DOHH2 (cell line): ENCODE measurements around the gene C8G.

ENCODE experiments used
- H3F3A ChIP-seq: fragments of 200-600 bp; sonication (generic), shearing (Covaris generic); 2 replicates; pipeline ENCODE4 v1.6.0; 2016; ENCODE audit warnings: antibody characterized with exemption, mild to moderate bottlenecking; ENCODE audit not compliant: control insufficient read depth, insufficient read depth
- H3K27ac ChIP-seq: fragments of 200-600 bp; sonication (generic); 2 replicates; pipeline ENCODE4 v1.5.1; 2014; ENCODE audit warnings: low read depth, mild to moderate bottlenecking, low read length, moderate library complexity
- H3K27me3 ChIP-seq: fragments of 200-600 bp; sonication (generic); 2 replicates; pipeline ENCODE4 v1.6.1; 2014; ENCODE audit warnings: mild to moderate bottlenecking, low read length, mixed read lengths; ENCODE audit not compliant: control insufficient read depth
- H3K36me3 ChIP-seq: fragments of 200-600 bp; sonication (generic); 2 replicates; pipeline ENCODE4 v1.6.1; 2014; ENCODE audit warnings: mild to moderate bottlenecking, low read length, moderate library complexity, mixed read lengths; ENCODE audit not compliant: control insufficient read depth
- H3K4me1 ChIP-seq: fragments of 200-600 bp; sonication (generic); 2 replicates; pipeline ENCODE4 v1.6.1; 2014; ENCODE audit warnings: mild to moderate bottlenecking, low read length, mixed read lengths; ENCODE audit not compliant: control insufficient read depth
- H3K4me2 ChIP-seq: fragments of 200-600 bp; sonication (generic); 2 replicates; pipeline ENCODE4 v1.6.0; 2014; ENCODE audit warnings: mild to moderate bottlenecking, low read length, moderate library complexity
- H3K4me3 ChIP-seq: fragments of 200-600 bp; sonication (generic); 2 replicates; pipeline ENCODE4 v1.5.1; 2014; ENCODE audit warnings: mild to moderate bottlenecking, low read length, mixed read lengths
- H3K79me2 ChIP-seq: fragments of 200-600 bp; sonication (generic); 2 replicates; pipeline ENCODE4 v1.6.1; 2014; ENCODE audit warnings: mild to moderate bottlenecking, low read length, mixed read lengths; ENCODE audit not compliant: control insufficient read depth
- H3K9me2 ChIP-seq: fragments of 200-600 bp; sonication (generic); replicated peaks from 2 replicates; pipeline ENCODE4 v1.6.1; 2014; ENCODE audit warnings: mild to moderate bottlenecking, low read length, mixed read lengths; ENCODE audit not compliant: control insufficient read depth
- H3K9me3 ChIP-seq: fragments of 200-600 bp; sonication (generic); 2 replicates; pipeline ENCODE4 v1.6.1; 2014; ENCODE audit warnings: antibody characterized with exemption, low read length, mixed read lengths; ENCODE audit not compliant: control insufficient read depth, insufficient read depth
- H4K20me1 ChIP-seq: fragments of 200-600 bp; sonication (generic); 2 replicates; pipeline ENCODE4 v1.6.0; 2014; ENCODE audit warnings: low read depth, mild to moderate bottlenecking, antibody characterized with exemption, low read length, moderate library complexity; ENCODE audit not compliant: control insufficient read depth, insufficient read depth
- CTCF ChIP-seq: fragments of 200-600 bp; sonication (generic); IDR thresholded peaks from one replicate; pipeline ENCODE4 v1.5.1; 2014; ENCODE audit warnings: antibody characterized with exemption, mild to moderate bottlenecking, low read depth, low read length; ENCODE audit not compliant: poor library complexity, severe bottlenecking
- EZH2phosphoT487 ChIP-seq: fragments of 200-600 bp; sonication (generic); IDR thresholded peaks from 2 replicates; pipeline ENCODE4 v1.6.1; 2017; ENCODE audit warnings: borderline replicate concordance, mild to moderate bottlenecking, antibody characterized with exemption, low read length, moderate library complexity, mixed read lengths

The C8G gene

DNA sequence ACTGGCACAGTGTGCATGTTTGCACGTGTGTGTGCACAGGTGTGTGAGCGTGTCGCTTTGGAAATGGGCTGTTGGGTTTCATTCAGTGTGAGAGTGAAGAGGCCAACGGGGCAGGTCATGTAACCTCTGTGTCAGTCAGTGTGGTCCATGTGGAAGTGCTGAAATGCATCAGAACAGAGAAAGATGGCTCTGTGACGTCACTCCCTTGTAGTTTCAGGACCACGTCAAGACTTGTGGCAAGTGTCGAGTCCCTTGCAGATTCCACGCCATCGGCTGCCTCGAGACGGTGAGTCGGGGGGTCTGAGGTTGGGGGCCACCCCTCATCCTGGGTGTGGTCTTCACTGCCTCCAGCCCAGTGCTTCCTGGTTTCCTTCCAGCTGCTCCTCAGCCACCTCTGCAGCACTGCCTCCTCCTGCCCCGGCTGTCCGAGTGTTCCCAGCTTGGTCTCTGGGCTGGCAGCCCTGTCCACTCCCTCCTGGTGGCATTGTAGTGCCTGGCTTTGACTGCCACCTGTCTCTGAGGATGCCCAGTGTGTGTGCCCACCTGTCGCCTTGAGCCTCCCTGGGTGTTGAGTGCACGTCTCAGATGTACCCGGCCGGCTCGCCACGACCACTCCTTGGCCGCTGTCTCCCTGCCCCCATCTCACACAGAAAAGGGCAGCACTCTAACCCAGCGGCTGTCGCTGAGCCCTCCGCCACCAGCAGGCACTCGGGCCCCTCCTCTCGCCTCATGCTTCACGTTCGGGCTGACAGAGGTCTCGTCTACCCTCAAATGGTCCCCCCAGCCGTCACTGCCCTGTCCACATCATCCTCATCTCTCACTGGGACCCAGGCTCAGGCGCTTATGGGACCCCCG, 28.5 kb upstream of the C8G start:
- Histone ChIP-seq H3K27ac (no peak overlapping the region), H3K4me2 (no peak overlapping the region), H3K36me3 (peaks cover 69% of the 10 kb centered on the region), H3K27me3 (no peaks in the 10 kb centered on the region), H4K20me1 (0 out of 2 replicates have a peak, but pooled peaks cover 3% of the 10 kb centered on the region), H3F3A (no peaks in the 10 kb centered on the region), H3K79me2 (peaks cover 10% of the 10 kb centered on the region), H3K4me3 (no peak overlapping the region), H3K9me3 (no peaks in the 10 kb centered on the region), H3K4me1 (no peaks in the 10 kb centered on the region), H3K9me2 (no peaks in the 10 kb centered on the region)
- TF ChIP-seq EZH2phosphoT487 (no peak), CTCF (no peak)

GRCh38 chr9:136917902-136918301, 27.1 kb upstream of the C8G start:
- 0 out of 2 replicates have a peak, but pooled peaks cover 3% of the 10 kb centered on the region for H4K20me1 ChIP-seq
- no peaks in the 10 kb centered on the region for H3K27me3 ChIP-seq
- H3K79me2 ChIP-seq, result peaks cover 10% of the 10 kb centered on the region
- H3K27ac ChIP-seq, result no peak overlapping the region
- no peaks in the 10 kb centered on the region for H3K4me1 ChIP-seq
- no peak overlapping the region for H3K4me2 ChIP-seq
- no peak overlapping the region for H3K4me3 ChIP-seq
- H3K36me3 ChIP-seq, result peaks cover 67% of the 10 kb centered on the region
- no peaks in the 10 kb centered on the region for H3K9me2 ChIP-seq
- H3F3A ChIP-seq, result no peaks in the 10 kb centered on the region
- H3K9me3 ChIP-seq, result no peaks in the 10 kb centered on the region
- TF ChIP-seq CTCF (no peak), EZH2phosphoT487 (no peak)

DNA sequence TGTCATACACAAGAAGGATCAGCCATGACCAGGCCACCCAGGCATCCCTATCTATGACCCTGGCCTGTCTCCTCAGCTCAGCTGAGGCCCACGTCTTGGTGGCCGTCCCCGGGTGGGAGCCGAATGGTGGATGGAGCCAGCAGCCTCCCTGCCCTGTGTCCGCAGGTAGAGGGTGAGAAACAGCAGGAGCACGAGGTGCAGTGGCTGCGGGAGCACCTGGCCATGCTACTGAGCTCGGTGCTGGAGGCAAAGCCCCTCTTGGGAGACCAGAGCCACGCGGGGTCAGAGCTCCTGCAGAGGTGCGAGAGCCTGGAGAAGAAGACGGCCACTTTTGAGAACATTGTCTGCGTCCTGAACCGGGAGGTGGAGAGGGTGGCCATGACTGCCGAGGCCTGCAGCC, 25.0 kb upstream of the C8G start:
- H3K9me2 ChIP-seq, result no peaks in the 10 kb centered on the region
- H3K79me2 ChIP-seq, result peaks cover 10% of the 10 kb centered on the region
- no peaks in the 10 kb centered on the region for H3K4me1 ChIP-seq
- no peaks in the 10 kb centered on the region for H3K9me3 ChIP-seq
- no peaks in the 10 kb centered on the region for H3K27me3 ChIP-seq
- H3K27ac ChIP-seq, result no peak overlapping the region
- no peaks in the 10 kb centered on the region for H3F3A ChIP-seq
- peaks cover 62% of the 10 kb centered on the region for H3K36me3 ChIP-seq
- TF ChIP-seq CTCF (no peak), EZH2phosphoT487 (no peak)
- H3K4me2 ChIP-seq, result no peak overlapping the region
- H3K4me3 ChIP-seq, result no peak overlapping the region
- 0 out of 2 replicates have a peak, but pooled peaks cover 3% of the 10 kb centered on the region for H4K20me1 ChIP-seq
